H1 (cell line): ENCODE results near the gene SMAP1. TPM values are rescaled to one million over a fixed set of nuclear protein-coding genes. Genes with fewer than 3 reads are reported as not detected.

ENCODE experiments used
- BCL11A ChIP-seq, 2 experiments: IDR thresholded peaks; one replicate each; pipeline ENCODE4 v1.6.1; 2011; ENCODE audit warnings: low read depth in 2 of 2, low read length in 2 of 2, mild to moderate bottlenecking in 2 of 2
- CBX5 ChIP-seq: fragments of 300-800, 300-1000 bp; sonication (generic); IDR thresholded peaks from 2 replicates; pipeline ENCODE4 v1.7.1; 2016; ENCODE audit warnings: antibody characterized with exemption, low read length, low read depth
- CREB1 ChIP-seq: IDR thresholded peaks from 2 replicates; pipeline ENCODE4 v1.6.1; 2012; ENCODE audit warnings: inconsistent platforms
- GABPA ChIP-seq: IDR thresholded peaks from 2 replicates; pipeline ENCODE4 v1.6.1; 2011; ENCODE audit warnings: mild to moderate bottlenecking, low read length, moderate library complexity, borderline replicate concordance; ENCODE audit not compliant: insufficient read depth
- GTF2F1 ChIP-seq: IDR thresholded peaks from 2 replicates; pipeline ENCODE4 v1.6.1; 2012; ENCODE audit warnings: low read depth, low read length, improper control_type of control experiment, borderline replicate concordance
- HDAC2 ChIP-seq, 2 experiments: fragments of 300-600 bp in 1 of 2; sonication (generic) in 1 of 2; IDR thresholded peaks; 2 replicates each; pipeline ENCODE4 v1.6.1; 2011 to 2012; ENCODE audit warnings: low read depth in 2 of 2, low read length in 2 of 2, mild to moderate bottlenecking in 2 of 2, moderate library complexity in 2 of 2, borderline replicate concordance in 1 of 2, inconsistent platforms in 1 of 2
- MAFK ChIP-seq: IDR thresholded peaks from 2 replicates; pipeline ENCODE4 v1.6.1; 2012; ENCODE audit warnings: low read depth, mild to moderate bottlenecking, improper control_type of control experiment, low read length
- NANOG ChIP-seq: IDR thresholded peaks from 2 replicates; pipeline ENCODE4 v1.6.1; 2011; ENCODE audit warnings: low read length, low read depth, mild to moderate bottlenecking, inconsistent platforms; ENCODE audit not compliant: insufficient read depth, poor library complexity, severe bottlenecking
- POU5F1 ChIP-seq: IDR thresholded peaks from 2 replicates; pipeline ENCODE4 v1.6.1; 2011; ENCODE audit warnings: low read depth, mild to moderate bottlenecking, low read length, moderate library complexity
- TAF7 ChIP-seq: optimal IDR thresholded peaks from 2 replicates; pipeline ENCODE3; 2011; ENCODE audit warnings: low read depth, mild to moderate bottlenecking, inconsistent platforms, low read length, moderate library complexity, borderline replicate concordance
- YY1 ChIP-seq: IDR thresholded peaks from 2 replicates; pipeline ENCODE4 v1.6.1; 2011; ENCODE audit warnings: low read depth, mild to moderate bottlenecking, low read length
- polyA plus RNA-seq, 7 experiments: library from polyadenylated mRNA; depleted of rRNA in 3 of 7; stranded (reverse) in 5 of 7; unstranded in 2 of 7; fragments of >200 nt in 5 of 7; fragments of 200-250 nt in 2 of 7; gene quantifications; 1 replicate in 5 of 7; 2 replicates in 1 of 7; 4 replicates in 1 of 7; pipeline versions ENCODE4 v1.2.1 to v1.2.3, GENCODE V29; 2011 to 2013; ENCODE audit warnings: missing spikeins in 2 of 7, mixed read lengths in 2 of 7
- total RNA-seq: library from RNA; stranded (reverse); fragmentation: NEBNext Ultra II Directional; extraction: Animal tissue kit (Norgen Biotek cat#: 25700); gene quantifications from 2 replicates; pipeline ENCODE4 v1.2.1, GENCODE V29; 2021
- TF ChIP-seq, protein P1 (sequence below): fragments of 300-600 bp; sonication (generic); IDR thresholded peaks from 2 replicates; pipeline ENCODE4 v1.7.1; 2012; ENCODE audit warnings: low read length, moderate library complexity, mild to moderate bottlenecking, inconsistent platforms; ENCODE audit not compliant: insufficient replicate concordance

The SMAP1 gene
- total and polyA plus RNA-seq, 2 of the 8 experiments (the other 6 are each of a cell fraction or from before 2014, with no cell fraction given), result 18.8 to 32.4 TPM

GRCh38 chr6:70657706-70658105 lies 10.0 kb upstream of the SMAP1 start (continued):
- TF ChIP-seq, protein P1, sequence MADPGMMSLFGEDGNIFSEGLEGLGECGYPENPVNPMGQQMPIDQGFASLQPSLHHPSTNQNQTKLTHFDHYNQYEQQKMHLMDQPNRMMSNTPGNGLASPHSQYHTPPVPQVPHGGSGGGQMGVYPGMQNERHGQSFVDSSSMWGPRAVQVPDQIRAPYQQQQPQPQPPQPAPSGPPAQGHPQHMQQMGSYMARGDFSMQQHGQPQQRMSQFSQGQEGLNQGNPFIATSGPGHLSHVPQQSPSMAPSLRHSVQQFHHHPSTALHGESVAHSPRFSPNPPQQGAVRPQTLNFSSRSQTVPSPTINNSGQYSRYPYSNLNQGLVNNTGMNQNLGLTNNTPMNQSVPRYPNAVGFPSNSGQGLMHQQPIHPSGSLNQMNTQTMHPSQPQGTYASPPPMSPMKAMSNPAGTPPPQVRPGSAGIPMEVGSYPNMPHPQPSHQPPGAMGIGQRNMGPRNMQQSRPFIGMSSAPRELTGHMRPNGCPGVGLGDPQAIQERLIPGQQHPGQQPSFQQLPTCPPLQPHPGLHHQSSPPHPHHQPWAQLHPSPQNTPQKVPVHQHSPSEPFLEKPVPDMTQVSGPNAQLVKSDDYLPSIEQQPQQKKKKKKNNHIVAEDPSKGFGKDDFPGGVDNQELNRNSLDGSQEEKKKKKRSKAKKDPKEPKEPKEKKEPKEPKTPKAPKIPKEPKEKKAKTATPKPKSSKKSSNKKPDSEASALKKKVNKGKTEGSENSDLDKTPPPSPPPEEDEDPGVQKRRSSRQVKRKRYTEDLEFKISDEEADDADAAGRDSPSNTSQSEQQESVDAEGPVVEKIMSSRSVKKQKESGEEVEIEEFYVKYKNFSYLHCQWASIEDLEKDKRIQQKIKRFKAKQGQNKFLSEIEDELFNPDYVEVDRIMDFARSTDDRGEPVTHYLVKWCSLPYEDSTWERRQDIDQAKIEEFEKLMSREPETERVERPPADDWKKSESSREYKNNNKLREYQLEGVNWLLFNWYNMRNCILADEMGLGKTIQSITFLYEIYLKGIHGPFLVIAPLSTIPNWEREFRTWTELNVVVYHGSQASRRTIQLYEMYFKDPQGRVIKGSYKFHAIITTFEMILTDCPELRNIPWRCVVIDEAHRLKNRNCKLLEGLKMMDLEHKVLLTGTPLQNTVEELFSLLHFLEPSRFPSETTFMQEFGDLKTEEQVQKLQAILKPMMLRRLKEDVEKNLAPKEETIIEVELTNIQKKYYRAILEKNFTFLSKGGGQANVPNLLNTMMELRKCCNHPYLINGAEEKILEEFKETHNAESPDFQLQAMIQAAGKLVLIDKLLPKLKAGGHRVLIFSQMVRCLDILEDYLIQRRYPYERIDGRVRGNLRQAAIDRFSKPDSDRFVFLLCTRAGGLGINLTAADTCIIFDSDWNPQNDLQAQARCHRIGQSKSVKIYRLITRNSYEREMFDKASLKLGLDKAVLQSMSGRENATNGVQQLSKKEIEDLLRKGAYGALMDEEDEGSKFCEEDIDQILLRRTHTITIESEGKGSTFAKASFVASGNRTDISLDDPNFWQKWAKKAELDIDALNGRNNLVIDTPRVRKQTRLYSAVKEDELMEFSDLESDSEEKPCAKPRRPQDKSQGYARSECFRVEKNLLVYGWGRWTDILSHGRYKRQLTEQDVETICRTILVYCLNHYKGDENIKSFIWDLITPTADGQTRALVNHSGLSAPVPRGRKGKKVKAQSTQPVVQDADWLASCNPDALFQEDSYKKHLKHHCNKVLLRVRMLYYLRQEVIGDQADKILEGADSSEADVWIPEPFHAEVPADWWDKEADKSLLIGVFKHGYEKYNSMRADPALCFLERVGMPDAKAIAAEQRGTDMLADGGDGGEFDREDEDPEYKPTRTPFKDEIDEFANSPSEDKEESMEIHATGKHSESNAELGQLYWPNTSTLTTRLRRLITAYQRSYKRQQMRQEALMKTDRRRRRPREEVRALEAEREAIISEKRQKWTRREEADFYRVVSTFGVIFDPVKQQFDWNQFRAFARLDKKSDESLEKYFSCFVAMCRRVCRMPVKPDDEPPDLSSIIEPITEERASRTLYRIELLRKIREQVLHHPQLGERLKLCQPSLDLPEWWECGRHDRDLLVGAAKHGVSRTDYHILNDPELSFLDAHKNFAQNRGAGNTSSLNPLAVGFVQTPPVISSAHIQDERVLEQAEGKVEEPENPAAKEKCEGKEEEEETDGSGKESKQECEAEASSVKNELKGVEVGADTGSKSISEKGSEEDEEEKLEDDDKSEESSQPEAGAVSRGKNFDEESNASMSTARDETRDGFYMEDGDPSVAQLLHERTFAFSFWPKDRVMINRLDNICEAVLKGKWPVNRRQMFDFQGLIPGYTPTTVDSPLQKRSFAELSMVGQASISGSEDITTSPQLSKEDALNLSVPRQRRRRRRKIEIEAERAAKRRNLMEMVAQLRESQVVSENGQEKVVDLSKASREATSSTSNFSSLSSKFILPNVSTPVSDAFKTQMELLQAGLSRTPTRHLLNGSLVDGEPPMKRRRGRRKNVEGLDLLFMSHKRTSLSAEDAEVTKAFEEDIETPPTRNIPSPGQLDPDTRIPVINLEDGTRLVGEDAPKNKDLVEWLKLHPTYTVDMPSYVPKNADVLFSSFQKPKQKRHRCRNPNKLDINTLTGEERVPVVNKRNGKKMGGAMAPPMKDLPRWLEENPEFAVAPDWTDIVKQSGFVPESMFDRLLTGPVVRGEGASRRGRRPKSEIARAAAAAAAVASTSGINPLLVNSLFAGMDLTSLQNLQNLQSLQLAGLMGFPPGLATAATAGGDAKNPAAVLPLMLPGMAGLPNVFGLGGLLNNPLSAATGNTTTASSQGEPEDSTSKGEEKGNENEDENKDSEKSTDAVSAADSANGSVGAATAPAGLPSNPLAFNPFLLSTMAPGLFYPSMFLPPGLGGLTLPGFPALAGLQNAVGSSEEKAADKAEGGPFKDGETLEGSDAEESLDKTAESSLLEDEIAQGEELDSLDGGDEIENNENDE, result no peak
- TF ChIP-seq CREB1 (no peak), GTF2F1 (no peak), TAF7 (no peak), CBX5 (no peak), HDAC2 (IDR thresholded peaks at IDR 0.05; ENCODE audit: borderline replicate concordance in 1 of 2, low read depth in 2 of 2, low read length in 2 of 2) (no peak), POU5F1 (no peak), YY1 (no peak), BCL11A (IDR thresholded peaks at IDR 0.05; ENCODE audit: low read depth in 2 of 2, low read length in 2 of 2) (no peak), GABPA (no peak), NANOG (no peak), MAFK (no peak)
